Measurements from ENCODE around the gene C3AR1. TPM values are rescaled to one million over a fixed set of nuclear protein-coding genes. Genes with fewer than 3 reads are reported as not detected.
"Not testable (repeated sequence)": the region's sequence is repeated elsewhere in the genome, so short reads cannot be mapped to it uniquely, and the experiment has no call there.

Gene C3AR1
- total RNA-seq, 1 experiment from 2014 or later = not detected

DNA sequence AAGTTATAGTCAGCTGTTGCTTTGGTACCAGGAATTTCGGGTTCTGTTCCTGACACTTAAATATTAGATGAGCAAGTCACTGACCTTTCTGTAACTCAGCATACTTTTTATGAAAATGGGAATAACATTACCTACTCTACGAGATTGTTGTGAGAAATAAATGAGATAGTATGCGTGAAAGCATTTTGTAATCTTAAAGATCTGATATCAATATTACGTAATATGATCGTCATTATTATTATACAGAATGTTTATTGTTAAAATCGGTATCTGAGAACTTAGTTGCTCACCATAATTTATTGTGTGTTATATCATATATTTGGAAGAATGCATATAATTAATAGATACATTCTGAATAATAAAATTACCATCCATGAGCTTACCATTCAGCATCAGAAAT lies 9.8 kb upstream of the C3AR1 start:
- in situ Hi-C loops (cut with HindIII; ENCODE audit: low pct_unique_long_range_greater_than_20kb, low sequenced_read_pairs) (no loop called here), intact Hi-C loops (cut with micrococcal nuclease; ENCODE audit: unreplicated experiment) (no loop called here)
- H3K4me1 ChIP-seq (ENCODE audit: control insufficient read depth, insufficient read depth, low read length) = no peaks in the 10 kb centered on the region
- ChIA-PET POLR2A (no interaction called here), CTCF (no interaction called here)
- H3K27me3 ChIP-seq (ENCODE audit: control insufficient read depth, insufficient read depth, low read length) = no peaks in the 10 kb centered on the region
- no peaks in the 10 kb centered on the region for H3K36me3 ChIP-seq (ENCODE audit: control insufficient read depth, insufficient read depth, low read length)
- ATAC-seq (no peak), DNase-seq (ENCODE audit: low read depth, low spot score) (no peak)
- no peak overlapping the region for H3K4me3 ChIP-seq (ENCODE audit: low read depth in 2 of 2, low read length in 2 of 2)
- TF ChIP-seq, protein P1, sequence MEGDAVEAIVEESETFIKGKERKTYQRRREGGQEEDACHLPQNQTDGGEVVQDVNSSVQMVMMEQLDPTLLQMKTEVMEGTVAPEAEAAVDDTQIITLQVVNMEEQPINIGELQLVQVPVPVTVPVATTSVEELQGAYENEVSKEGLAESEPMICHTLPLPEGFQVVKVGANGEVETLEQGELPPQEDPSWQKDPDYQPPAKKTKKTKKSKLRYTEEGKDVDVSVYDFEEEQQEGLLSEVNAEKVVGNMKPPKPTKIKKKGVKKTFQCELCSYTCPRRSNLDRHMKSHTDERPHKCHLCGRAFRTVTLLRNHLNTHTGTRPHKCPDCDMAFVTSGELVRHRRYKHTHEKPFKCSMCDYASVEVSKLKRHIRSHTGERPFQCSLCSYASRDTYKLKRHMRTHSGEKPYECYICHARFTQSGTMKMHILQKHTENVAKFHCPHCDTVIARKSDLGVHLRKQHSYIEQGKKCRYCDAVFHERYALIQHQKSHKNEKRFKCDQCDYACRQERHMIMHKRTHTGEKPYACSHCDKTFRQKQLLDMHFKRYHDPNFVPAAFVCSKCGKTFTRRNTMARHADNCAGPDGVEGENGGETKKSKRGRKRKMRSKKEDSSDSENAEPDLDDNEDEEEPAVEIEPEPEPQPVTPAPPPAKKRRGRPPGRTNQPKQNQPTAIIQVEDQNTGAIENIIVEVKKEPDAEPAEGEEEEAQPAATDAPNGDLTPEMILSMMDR (IDR thresholded peaks at IDR 0.05) = no peak
- no peak for TF ChIP-seq SIN3A (IDR thresholded peaks at IDR 0.05; ENCODE audit: borderline replicate concordance, insufficient read depth, low read depth, low read length)
- no peak for TF ChIP-seq TCF7L2 (IDR thresholded peaks at IDR 0.05; ENCODE audit: low read depth, low read length)
- TF ChIP-seq POLR2AphosphoS5 (IDR thresholded peaks at IDR 0.05; ENCODE audit: low read depth, low read length) = no peak
- TF ChIP-seq, protein P2, sequence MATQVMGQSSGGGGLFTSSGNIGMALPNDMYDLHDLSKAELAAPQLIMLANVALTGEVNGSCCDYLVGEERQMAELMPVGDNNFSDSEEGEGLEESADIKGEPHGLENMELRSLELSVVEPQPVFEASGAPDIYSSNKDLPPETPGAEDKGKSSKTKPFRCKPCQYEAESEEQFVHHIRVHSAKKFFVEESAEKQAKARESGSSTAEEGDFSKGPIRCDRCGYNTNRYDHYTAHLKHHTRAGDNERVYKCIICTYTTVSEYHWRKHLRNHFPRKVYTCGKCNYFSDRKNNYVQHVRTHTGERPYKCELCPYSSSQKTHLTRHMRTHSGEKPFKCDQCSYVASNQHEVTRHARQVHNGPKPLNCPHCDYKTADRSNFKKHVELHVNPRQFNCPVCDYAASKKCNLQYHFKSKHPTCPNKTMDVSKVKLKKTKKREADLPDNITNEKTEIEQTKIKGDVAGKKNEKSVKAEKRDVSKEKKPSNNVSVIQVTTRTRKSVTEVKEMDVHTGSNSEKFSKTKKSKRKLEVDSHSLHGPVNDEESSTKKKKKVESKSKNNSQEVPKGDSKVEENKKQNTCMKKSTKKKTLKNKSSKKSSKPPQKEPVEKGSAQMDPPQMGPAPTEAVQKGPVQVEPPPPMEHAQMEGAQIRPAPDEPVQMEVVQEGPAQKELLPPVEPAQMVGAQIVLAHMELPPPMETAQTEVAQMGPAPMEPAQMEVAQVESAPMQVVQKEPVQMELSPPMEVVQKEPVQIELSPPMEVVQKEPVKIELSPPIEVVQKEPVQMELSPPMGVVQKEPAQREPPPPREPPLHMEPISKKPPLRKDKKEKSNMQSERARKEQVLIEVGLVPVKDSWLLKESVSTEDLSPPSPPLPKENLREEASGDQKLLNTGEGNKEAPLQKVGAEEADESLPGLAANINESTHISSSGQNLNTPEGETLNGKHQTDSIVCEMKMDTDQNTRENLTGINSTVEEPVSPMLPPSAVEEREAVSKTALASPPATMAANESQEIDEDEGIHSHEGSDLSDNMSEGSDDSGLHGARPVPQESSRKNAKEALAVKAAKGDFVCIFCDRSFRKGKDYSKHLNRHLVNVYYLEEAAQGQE (IDR thresholded peaks at IDR 0.05; ENCODE audit: insufficient read depth in 1 of 2, low read depth in 2 of 2, low read length in 1 of 2) = no peak
- no peak overlapping the region for H3K27ac ChIP-seq (ENCODE audit: low read length)
- H3K9me3 ChIP-seq (ENCODE audit: control insufficient read depth, insufficient read depth, low read depth, low read length) = no peaks in the 10 kb centered on the region
- BruUV-seq (replicated peaks) = no TSS peak

DNA sequence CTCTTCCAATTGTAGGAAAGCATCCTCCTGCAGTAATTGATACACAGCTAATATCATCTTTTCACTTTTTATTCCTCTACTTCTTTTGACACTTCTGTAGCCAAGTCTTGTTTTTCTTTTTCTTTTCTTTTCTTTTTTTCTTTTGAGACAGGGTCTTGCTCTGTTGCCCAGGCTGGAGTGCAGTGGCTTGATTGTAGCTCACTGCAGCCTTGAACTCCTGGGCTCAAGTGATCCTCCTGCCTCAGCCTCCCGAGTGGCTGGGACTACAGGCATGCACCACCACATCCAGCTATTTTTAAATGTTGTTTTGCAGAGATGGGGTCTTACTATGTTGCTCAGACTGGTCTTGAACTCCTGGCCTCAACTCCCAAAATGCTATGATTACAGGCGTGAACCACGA lies 5.7 kb upstream of the C3AR1 start:
- H3K9me3 ChIP-seq (ENCODE audit: control insufficient read depth, insufficient read depth, low read depth, low read length); ATAC-seq; H3K4me1 ChIP-seq (ENCODE audit: control insufficient read depth, insufficient read depth, low read length); H3K27me3 ChIP-seq (ENCODE audit: control insufficient read depth, insufficient read depth, low read length); BruUV-seq (replicated peaks); POLR2A ChIA-PET; H3K4me3 ChIP-seq (ENCODE audit: low read depth in 2 of 2, low read length in 2 of 2); DNase-seq (ENCODE audit: low read depth, low spot score); H3K27ac ChIP-seq (ENCODE audit: low read length); intact Hi-C loops (cut with micrococcal nuclease; ENCODE audit: unreplicated experiment); H3K36me3 ChIP-seq (ENCODE audit: control insufficient read depth, insufficient read depth, low read length); in situ Hi-C loops (cut with HindIII; ENCODE audit: low pct_unique_long_range_greater_than_20kb, low sequenced_read_pairs); CTCF ChIA-PET: not testable (repeated sequence)

DNA sequence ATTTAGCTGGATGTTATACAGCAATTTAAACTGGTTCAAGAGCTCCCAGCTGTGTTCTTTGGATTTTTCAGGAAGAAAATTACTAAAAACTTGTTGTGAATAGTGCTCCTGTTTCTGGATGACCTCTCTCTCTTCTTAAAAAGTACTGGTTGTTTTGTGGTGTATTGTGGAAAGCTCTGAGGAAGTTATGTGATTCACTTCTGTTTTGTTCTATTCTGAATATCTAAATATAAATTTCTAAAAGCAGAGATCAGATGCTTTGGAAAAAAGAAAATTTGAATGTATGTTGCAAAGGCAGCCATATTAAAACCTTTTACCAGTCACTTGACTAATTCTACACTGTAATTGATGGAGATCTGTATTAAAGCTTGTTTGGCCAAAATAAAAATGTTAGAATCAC lies 3.4 kb upstream of the C3AR1 start:
- no TSS peak for BruUV-seq (replicated peaks)
- intact Hi-C loops (cut with micrococcal nuclease; ENCODE audit: unreplicated experiment) = no loop called here

More for the DNA sequence above, 3.4 kb upstream of the C3AR1 start:
- ATAC-seq (no peak), DNase-seq (ENCODE audit: low read depth, low spot score) (no peak)
- CTCF ChIA-PET = no interaction called here
- TF ChIP-seq POLR2AphosphoS5 (IDR thresholded peaks at IDR 0.05; ENCODE audit: low read depth, low read length) (no peak), SIN3A (IDR thresholded peaks at IDR 0.05; ENCODE audit: borderline replicate concordance, insufficient read depth, low read depth, low read length) (no peak), TCF7L2 (IDR thresholded peaks at IDR 0.05; ENCODE audit: low read depth, low read length) (no peak)
- TF ChIP-seq, protein P1 (IDR thresholded peaks at IDR 0.05) = no peak
- TF ChIP-seq, protein P2 (IDR thresholded peaks at IDR 0.05; ENCODE audit: insufficient read depth in 1 of 2, low read depth in 2 of 2, low read length in 1 of 2) = no peak
- POLR2A ChIA-PET = no interaction called here
- Histone ChIP-seq H3K4me3 (ENCODE audit: low read depth in 2 of 2, low read length in 2 of 2) (no peak overlapping the region), H3K27ac (ENCODE audit: low read length) (no peak overlapping the region), H3K9me3 (ENCODE audit: control insufficient read depth, insufficient read depth, low read depth, low read length) (no peaks in the 10 kb centered on the region), H3K27me3 (ENCODE audit: control insufficient read depth, insufficient read depth, low read length) (no peaks in the 10 kb centered on the region), H3K36me3 (ENCODE audit: control insufficient read depth, insufficient read depth, low read length) (no peaks in the 10 kb centered on the region), H3K4me1 (ENCODE audit: control insufficient read depth, insufficient read depth, low read length) (no peaks in the 10 kb centered on the region)
- in situ Hi-C loops (cut with HindIII; ENCODE audit: low pct_unique_long_range_greater_than_20kb, low sequenced_read_pairs) = no loop called here
